GM18909 (cell line): ENCODE data around the gene STXBP4.
A peak's percentile ranks its signal among the peaks of the same experiment; 100 is the strongest.
"Not testable (repeated sequence)": the region's sequence is repeated elsewhere in the genome, so short reads cannot be mapped to it uniquely, and the experiment has no call there.

Experiments
- ATAC-seq: cut with Tn5 transposase; IDR thresholded peaks from one replicate; pipeline ENCODE4 v1.9.1; 2021; ENCODE audit warnings: mild to moderate bottlenecking; ENCODE audit not compliant: unreplicated experiment, poor library complexity

The STXBP4 gene

DNA sequence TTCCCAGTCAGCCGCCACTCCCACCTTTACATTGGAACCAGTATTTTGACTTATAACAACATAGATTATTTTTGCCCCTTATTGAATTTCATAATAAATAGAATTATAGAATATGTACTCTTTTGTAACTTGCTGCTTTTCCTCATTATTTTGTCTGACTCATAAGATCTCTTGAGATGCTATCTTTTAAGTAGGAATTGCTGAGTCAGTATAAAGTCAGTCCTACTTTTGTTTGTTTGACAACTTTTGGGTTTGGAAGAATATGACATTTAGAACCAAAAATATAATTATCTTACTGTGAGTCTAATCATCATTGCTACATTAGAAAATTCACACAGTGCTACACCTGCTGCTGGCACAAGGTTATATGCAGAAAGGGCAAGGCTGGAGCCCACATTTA, 69.7 kb downstream of the STXBP4 start:
- ATAC-seq: peak; percentile 9

DNA sequence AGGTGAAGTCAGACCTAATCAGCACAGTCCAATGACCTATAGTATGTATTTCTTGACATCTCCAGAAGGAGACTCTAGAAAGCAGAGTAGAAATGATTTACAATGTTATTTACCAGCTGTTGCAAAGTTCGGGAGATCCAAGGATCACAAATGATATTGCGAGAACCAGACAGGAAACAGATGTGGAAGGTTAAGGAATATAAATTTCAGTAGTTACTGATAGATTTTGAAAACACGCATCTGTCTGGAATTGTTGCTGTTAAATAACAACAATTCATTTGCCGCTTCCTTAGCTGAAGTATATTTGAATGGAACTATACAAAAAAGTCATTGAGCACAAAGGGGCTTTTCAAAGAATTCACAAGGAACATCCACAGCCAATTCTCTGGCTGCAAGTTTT, 72.0 kb downstream of the STXBP4 start:
- ATAC-seq: no peak

DNA sequence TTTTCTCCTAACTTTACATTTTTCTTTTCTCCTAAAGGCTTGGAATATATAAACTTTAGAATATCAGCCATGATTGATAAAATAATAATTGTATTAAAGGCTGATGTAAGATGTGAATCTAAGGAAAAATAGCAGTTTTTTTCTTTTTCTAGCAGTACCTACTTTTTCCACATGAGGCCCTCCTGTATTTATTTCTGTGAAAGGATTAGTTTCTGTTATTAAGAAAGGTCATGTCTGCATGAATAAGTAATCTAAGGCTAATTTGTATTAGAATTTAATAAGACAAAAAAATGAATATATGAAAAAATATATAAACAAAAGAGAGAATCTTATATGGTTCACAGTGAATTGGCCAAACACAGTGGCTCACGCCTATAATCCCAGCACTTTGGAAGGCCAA, 85.3 kb downstream of the STXBP4 start:
- ATAC-seq: no peak

DNA sequence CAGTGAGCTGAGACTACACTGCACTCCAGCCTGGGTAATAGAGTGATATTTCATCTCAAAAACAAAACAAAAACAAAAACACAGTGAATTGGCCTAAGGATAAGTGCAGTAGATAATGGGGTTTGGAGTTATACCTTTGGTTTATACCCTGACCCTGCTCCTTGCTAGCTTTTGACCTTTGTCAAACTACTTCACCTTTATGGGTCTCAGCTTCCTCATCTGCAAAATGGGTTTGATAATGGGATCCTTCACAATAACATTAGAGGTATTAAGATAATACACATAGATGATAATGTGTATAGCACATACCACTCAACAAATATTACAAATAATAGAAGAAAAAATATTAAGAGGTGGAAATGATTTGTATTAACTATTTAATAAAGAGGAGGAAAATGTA, 85.9 kb downstream of the STXBP4 start:
- no peak for ATAC-seq

- ATAC-seq: no peak
Observed at GRCh38 chr17:55056526-55056925, 88.0 kb downstream of the STXBP4 start.

DNA sequence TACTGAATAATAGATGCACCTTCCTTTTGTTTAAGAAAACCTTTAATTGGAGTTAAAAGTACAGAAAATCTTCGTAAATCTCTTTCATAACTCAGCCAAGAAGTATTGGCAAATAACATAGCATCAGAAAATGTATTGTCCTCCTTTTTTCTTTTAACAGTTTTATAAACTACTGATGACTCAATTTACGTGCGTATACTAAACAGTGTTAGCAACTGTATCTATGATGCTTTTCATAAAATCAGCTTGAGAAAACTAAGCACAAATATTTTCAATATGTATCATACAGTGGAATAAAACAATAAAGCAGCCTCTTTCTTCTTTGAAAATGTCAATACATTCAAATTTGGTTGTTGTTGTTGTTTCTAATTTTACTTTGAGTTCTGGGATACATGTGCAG, 88.6 kb downstream of the STXBP4 start:
- no peak for ATAC-seq

- no peak for ATAC-seq
Observed at GRCh38 chr17:55059724-55060123, 91.2 kb downstream of the STXBP4 start.

DNA sequence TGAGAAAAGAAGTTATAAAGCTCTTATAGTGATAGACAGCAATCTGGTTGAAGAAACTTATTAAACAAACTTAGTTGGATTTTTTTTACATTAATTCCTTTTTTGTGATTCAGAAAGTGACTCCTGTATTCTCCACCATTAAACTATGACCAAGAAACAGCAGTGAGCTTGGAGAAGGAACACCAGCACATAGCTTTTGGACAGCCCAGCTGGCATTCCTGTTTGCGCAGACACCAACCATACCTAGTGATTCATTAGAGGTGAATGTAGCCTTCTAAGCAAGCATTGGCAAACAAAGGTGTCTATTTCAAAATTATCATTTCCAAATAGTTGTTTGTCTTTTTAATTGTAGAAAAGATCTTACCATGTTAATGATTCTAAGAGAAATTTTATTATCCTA, 94.4 kb downstream of the STXBP4 start:
- ATAC-seq: no peak

DNA sequence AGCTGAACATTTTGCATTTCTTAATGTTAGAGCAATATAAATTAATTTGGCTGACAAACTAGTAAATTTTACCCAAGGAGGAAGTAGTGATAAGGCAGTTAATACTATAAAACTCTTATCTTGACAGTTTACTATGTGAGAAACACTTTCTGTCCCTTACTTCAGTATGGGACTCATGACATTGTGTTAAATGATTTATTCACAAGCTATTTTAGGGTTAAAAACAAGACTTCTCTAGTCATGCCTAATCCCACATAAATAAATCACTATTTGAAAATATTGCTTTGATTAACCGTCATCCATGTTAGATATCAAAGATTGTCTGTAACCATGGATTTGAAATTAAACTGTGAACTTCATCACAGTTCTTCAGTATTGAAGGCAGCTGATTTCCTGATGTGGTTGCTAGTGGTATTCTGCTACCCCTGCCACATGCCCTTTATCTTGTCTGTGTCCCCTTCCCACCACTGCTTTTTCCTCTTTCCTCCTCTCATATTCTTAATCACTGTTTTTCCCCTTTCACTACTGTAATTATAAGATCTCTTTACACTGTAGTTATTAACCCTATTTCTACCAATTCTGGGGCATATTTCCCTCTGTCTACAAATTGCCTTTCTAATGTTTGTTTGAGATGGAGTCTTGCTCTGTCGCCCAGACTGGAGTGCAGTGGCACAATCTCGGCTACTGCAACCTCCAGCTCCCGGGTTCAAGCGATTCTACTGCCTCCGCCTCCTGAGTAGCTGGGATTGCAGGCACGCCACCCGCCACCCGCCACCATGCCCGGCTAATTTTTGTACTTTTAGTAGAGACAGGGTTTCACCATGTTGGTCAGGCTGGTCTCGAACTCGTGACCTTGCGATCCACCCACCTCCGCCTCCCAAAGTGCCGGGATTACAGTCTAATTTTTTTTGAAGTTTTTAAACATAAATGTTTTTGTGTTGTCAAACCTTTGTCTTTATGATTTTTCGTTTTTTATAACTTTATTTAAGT, 95.6 kb downstream of the STXBP4 start:
- ATAC-seq: no peak

DNA sequence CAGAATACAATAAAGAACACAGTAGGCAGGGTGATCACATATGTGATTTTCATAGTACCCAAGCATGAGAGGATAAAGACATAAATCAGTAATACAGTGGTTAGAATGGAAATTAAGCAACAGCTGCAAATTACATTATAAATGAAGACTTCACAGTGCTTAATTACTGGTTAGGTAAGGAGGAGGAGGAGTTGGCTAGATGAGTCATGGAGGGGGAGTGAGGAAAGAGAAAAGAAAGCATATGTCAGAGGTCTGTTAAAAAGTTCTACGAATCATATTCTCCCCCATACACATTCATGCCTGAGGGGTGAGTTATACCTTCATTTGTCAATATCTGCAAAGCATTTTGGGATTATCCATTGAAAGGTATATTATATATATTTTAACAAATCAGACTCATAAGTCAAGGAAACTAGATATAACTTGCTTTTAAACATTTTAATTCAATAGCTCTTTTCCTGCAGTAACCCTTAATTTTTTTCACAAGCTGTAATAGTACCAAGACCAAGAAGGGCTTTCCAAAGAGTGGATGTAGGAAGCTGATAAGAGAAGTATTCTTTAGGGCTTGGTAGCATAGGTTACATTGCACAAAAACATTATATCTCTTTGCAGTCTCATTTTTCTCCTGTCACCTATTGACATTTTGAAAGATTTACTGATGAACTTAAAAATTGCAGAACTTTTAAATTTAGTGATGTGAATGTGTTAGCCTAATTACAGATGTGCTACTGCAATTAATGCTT, 99.3 kb downstream of the STXBP4 start:
- no peak for ATAC-seq

- no peak for ATAC-seq
Observed at GRCh38 chr17:55068862-55069811, 100.6 kb downstream of the STXBP4 start.

DNA sequence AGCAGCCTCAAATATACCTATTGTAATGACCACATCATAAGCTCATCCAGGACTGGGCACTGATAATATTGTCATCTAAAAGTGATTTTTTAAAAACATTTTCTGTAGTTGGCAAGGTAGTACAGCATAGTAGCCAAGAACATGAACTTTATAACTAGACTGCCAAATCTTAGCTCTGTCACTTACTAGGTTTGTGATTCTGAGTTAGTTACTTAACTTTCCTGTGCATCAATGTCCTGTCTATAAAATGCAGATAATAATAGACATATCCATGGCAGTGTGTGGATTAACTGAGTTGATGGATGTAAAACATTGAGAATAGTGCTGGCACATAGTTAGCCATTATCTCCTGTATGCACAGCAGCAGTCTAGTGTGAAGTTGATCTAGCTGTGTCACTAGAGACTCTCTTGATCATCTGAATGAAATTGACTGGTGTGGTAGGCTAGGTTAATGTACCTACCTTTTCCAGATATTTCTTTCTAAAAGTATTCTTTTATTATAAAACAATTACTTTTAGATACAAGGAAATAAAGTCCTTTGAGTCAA, 101.5 kb downstream of the STXBP4 start:
- ATAC-seq: no peak

- no peak for ATAC-seq
Observed at GRCh38 chr17:55072898-55073297, 104.3 kb downstream of the STXBP4 start.

GRCh38 chr17:55073467-55073866, 104.9 kb downstream of the STXBP4 start:
- ATAC-seq: not testable (repeated sequence)

GRCh38 chr17:55081559-55081958, 113.0 kb downstream of the STXBP4 start:
- ATAC-seq: no peak

GRCh38 chr17:55086635-55087058, 118.1 kb downstream of the STXBP4 start:
- ATAC-seq: no peak

DNA sequence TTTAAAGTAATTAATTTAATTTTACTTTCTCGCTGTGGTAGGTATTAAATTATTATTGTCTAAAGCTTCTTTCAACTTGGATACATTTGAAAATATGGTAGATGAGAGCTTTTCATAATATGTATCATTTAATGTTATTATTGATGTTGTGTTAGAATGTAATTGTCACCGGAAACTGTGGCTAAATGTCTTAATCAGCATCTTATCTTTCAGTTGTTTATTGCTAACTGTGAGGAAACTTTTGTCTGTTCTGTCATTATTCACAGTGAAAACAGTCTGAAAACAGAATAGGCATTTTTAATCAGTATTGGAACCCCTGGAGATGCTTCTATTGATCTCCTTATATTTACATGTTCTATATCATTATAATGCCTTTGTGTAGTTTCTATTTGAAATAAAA, 120.7 kb downstream of the STXBP4 start:
- no peak for ATAC-seq

- peak; percentile 98 for ATAC-seq
Observed at GRCh38 chr17:55090079-55090492, 121.5 kb downstream of the STXBP4 start.

- ATAC-seq: no peak
Observed at GRCh38 chr17:55093353-55093752, 124.8 kb downstream of the STXBP4 start.

GRCh38 chr17:55098765-55099164, 130.2 kb downstream of the STXBP4 start:
- ATAC-seq: no peak
